DND-41 (cell line): ENCODE results near the gene CNKSR2.

Experiments
- CTCF ChIP-seq: IDR thresholded peaks from 2 replicates; pipeline ENCODE4 v1.5.1; 2012; ENCODE audit warnings: borderline replicate concordance, low read length, moderate library complexity, mild to moderate bottlenecking; ENCODE audit not compliant: poor library complexity, severe bottlenecking; ENCODE audit errors: extremely low read depth
- EZH2 ChIP-seq: IDR thresholded peaks from 3 replicates; pipeline ENCODE4 v1.6.1; 2012; ENCODE audit warnings: borderline replicate concordance, low read depth, mild to moderate bottlenecking, moderate library complexity, low read length, inconsistent platforms; ENCODE audit not compliant: severe bottlenecking

GRCh38 chrX:21528076-21528475, 153.9 kb downstream of the CNKSR2 start:
- TF ChIP-seq CTCF, result no peak
- TF ChIP-seq EZH2, result no peak
